Activated CD4-positive, alpha-beta T cell treated with anti-CD3 and anti-CD28 coated beads for 36 hours (primary cell): Measurements from ENCODE around the gene ZNF618. TPM values are rescaled to one million over a fixed set of nuclear protein-coding genes. Genes with fewer than 3 reads are reported as not detected.

Experiments used
- ATAC-seq: fragments of 200-7000 bp; cut with Tn5 transposase; one replicate; pipeline ENCODE4 v1.10.0; 2021; ENCODE audit warnings: mild to moderate bottlenecking, moderate library complexity
- CTCF ChIA-PET: fragments of 350-600 bp; sonication (Branson Sonifier 250); formaldehyde crosslinking; loops from one replicate; lab custom pipeline; 2021; ENCODE audit warnings: antibody characterized with exemption; lab: Charles Lee
- POLR2A ChIA-PET: fragments of 350-600 bp; sonication (Branson Sonifier 250); formaldehyde crosslinking; loops from one replicate; lab custom pipeline; 2021; ENCODE audit warnings: antibody characterized with exemption, inconsistent platforms; lab: Charles Lee
- DNase-seq: peaks from one replicate; pipeline ENCODE4 v3.0.0-alpha.2; 2020
- H3K27ac Mint-ChIP-seq: one replicate; pipeline ENCODE4 v1.8.0; 2021; ENCODE audit warnings: mixed read lengths
- H3K27me3 Mint-ChIP-seq: one replicate; pipeline ENCODE4 v1.8.0; 2021; ENCODE audit warnings: mixed read lengths
- H3K36me3 Mint-ChIP-seq: one replicate; pipeline ENCODE4 v1.8.0; 2021; ENCODE audit warnings: low read depth, mixed read lengths
- H3K4me1 Mint-ChIP-seq: one replicate; pipeline ENCODE4 v1.8.0; 2021; ENCODE audit warnings: mixed read lengths
- H3K4me3 Mint-ChIP-seq: one replicate; pipeline ENCODE4 v1.8.0; 2021; ENCODE audit warnings: mild to moderate bottlenecking, moderate library complexity, mixed read lengths
- H3K9me3 Mint-ChIP-seq: one replicate; pipeline ENCODE4 v1.8.0; 2021; ENCODE audit warnings: low read depth, mixed read lengths
- intact Hi-C, 2 experiments: fragments of 100-400 bp; cut with DNase I in 1 of 2; cut with micrococcal nuclease in 1 of 2; formaldehyde crosslinking; loops; one replicate each; pipeline versions ENCODE4 v1.14.2 to v1.15.1; 2022 to 2024; cut with DNase I, micrococcal nuclease
- total RNA-seq, 2 experiments: library from RNA; stranded (reverse); gene quantifications; one replicate each; pipeline ENCODE4 v1.2.3, GENCODE V29; 2021

The ZNF618 gene
- total RNA-seq, 2 experiments from 2014 or later, result 0.11 TPM

DNA sequence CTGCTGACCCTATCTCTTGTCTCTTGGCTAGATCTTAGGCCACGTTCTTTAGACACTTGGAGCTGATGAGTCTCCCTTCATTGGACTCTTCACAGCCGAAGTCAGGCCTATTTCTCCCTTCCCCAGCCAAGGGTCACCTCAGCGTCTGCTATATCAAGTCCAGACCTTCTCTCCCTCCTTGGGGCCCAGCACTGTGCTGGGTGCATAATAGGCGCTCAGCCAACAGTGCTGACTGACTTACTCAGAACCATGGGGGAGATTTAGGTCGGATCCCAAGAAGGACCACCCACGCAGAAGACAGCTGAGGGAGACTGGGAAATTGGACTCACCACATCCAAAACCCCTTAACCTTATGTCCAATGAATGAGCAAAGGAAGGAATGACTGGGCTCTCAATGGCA lies 207.6 kb downstream of the ZNF618 start:
- Mint-ChIP-seq H3K4me1 (no peaks in the 10 kb centered on the region), H3K27ac (no peak overlapping the region), H3K4me3 (no peak overlapping the region), H3K27me3 (no peaks in the 10 kb centered on the region), H3K9me3 (no peaks in the 10 kb centered on the region), H3K36me3 (no peaks in the 10 kb centered on the region)
- ATAC-seq (no peak), DNase-seq (no peak)
- intact Hi-C loops, result loop anchor here in 1 of 2 experiments (2.0 kb wide), 1 partner anchor 71 kb away; the partner anchor contains the start of gene COL27A1
- ChIA-PET CTCF (interaction anchor here (0.6 to 4.0 kb wide), 12 partner anchors 12 to 626 kb away, joined by 3 to 45 read pairs (median 4); partner anchors contain the start of gene COL27A1), POLR2A (no interaction called here)

DNA sequence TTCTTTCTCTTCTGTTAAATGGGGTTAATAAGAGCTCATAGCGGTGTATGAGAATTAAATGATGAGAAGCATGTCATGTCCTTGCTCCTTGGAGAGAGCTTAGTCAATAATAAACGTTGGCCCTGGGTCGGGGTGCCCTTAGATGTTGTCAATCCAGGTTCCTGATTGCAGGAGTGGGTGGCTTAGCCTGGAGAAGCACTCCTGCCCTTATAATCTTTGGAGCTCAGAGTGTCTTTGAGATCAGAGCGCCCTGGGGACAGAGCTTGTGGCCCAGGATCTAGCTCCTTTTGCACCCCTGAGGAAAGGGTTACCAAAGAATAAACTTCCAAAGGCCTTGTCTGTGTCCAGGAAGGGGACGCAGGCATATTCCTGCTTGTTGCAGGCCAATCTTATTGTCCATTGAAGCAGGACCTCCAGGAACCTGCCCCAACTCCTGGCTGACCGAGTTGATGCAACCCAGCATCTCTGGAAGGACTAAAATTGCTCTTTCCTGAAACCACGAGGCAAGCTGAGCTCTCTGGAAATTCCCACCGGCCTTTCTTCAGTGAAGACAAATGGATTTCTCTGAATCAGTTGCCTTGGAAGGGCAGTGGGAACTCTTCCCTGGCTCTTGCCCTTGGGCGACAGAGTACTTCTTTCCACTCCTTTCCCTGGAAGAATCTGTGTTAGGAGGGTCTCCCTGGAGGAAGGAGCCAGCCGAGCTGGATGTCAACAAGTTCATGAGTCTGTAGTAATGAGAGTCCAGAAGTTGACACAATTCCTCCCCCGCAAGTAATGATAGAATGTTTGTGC lies 208.4 kb downstream of the ZNF618 start:
- DNase-seq, result no peak
- ATAC-seq, result no peak
- no peak overlapping the region for H3K27ac Mint-ChIP-seq
- ChIA-PET POLR2A (no interaction called here), CTCF (interaction anchor here (1.1 to 4.0 kb wide), 7 partner anchors 18 to 208 kb away, joined by 3 to 45 read pairs (median 4); partner anchors contain the start of gene COL27A1)
- no peaks in the 10 kb centered on the region for H3K9me3 Mint-ChIP-seq
- no peaks in the 10 kb centered on the region for H3K4me1 Mint-ChIP-seq
- H3K4me3 Mint-ChIP-seq, result no peak overlapping the region
- no peaks in the 10 kb centered on the region for H3K36me3 Mint-ChIP-seq
- intact Hi-C loops, result no loop called here
- H3K27me3 Mint-ChIP-seq, result no peaks in the 10 kb centered on the region

DNA sequence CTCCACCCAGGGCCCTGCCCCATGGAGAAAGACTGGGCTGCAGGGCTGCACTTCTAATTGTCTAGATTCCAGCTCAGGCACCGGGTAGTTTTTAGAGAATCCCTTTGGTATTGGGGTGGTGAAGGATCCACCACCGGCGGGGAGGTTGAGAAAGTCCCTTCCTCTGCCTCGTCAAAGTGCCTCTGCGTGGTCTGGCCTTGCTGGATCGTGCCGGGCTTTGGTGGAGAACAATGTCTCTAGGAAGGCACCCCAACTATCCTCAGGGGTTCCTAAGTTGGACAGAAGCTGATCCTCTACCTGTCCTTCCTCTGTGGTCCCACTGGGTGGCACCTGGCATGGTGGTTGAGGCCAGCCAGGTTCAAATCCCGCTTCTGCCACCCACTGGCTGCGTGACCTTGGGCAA lies 209.3 kb downstream of the ZNF618 start:
- Mint-ChIP-seq H3K36me3 (no peaks in the 10 kb centered on the region), H3K4me1 (no peaks in the 10 kb centered on the region), H3K9me3 (no peaks in the 10 kb centered on the region), H3K4me3 (no peak overlapping the region), H3K27me3 (no peaks in the 10 kb centered on the region), H3K27ac (no peak overlapping the region)
- ChIA-PET CTCF (interaction anchor here (0.7 kb wide), 1 partner anchor 88 kb away, joined by 3 read pairs; no protein-coding TSS in a partner anchor), POLR2A (no interaction called here)
- ATAC-seq, result no peak
- no peak for DNase-seq
- intact Hi-C loops, result no loop called here

DNA sequence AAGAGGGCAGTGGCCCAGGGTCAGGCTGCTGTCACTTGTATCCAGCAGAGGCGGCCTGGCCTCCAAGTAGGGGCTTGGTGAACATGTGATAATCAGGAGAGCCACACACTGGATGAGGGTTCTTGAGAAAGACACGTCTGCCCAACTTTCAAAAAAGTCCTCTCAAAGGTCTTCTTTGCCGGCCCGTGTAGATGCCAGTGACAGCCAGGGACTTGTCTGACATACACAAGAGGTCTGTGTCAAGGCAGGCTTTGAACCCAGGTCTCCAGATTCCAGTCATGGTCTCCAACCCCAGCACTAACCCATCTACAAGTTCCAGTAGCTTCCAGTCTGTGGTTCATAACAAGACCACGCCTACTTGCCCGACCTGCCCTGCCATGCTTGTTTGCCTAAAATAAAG lies 209.9 kb downstream of the ZNF618 start:
- Mint-ChIP-seq H3K36me3 (no peaks in the 10 kb centered on the region), H3K27ac (no peak overlapping the region), H3K9me3 (no peaks in the 10 kb centered on the region), H3K4me1 (no peaks in the 10 kb centered on the region), H3K27me3 (peaks cover 2% of the 10 kb centered on the region), H3K4me3 (no peak overlapping the region)
- ChIA-PET CTCF (interaction anchor here (0.5 to 1.0 kb wide), 4 partner anchors 8 to 463 kb away, joined by 3 to 4 read pairs (median 3); no protein-coding TSS in a partner anchor), POLR2A (no interaction called here)
- intact Hi-C loops, result no loop called here
- no peak for ATAC-seq
- DNase-seq, result no peak

DNA sequence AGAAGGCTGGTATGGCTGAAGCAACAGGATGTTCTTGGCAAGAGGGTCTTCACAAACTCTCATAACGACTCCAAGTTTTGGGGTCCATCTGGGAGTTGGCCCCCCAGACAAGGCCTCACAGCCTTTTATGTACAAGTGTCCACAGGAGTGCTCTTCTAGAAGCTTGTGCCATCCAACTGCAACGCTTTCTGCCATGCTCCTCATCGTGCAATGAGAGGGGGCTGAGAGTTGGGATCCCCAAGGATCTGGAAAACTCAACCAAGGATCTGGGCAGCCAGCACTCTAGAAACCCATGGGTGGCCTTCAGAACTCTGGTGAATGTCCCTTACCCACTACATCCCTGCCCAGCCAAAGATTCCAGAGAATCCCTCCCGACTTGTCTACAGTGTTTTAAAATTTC lies 210.5 kb downstream of the ZNF618 start:
- ChIA-PET CTCF (interaction anchor here (1.0 kb wide), 1 partner anchor 462 kb away, joined by 3 read pairs; no protein-coding TSS in a partner anchor), POLR2A (no interaction called here)
- Mint-ChIP-seq H3K27ac (no peak overlapping the region), H3K36me3 (no peaks in the 10 kb centered on the region), H3K4me1 (no peaks in the 10 kb centered on the region), H3K27me3 (peaks cover 2% of the 10 kb centered on the region), H3K9me3 (no peaks in the 10 kb centered on the region), H3K4me3 (no peak overlapping the region)
- intact Hi-C loops, result no loop called here
- DNase-seq (no peak), ATAC-seq (no peak)

DNA sequence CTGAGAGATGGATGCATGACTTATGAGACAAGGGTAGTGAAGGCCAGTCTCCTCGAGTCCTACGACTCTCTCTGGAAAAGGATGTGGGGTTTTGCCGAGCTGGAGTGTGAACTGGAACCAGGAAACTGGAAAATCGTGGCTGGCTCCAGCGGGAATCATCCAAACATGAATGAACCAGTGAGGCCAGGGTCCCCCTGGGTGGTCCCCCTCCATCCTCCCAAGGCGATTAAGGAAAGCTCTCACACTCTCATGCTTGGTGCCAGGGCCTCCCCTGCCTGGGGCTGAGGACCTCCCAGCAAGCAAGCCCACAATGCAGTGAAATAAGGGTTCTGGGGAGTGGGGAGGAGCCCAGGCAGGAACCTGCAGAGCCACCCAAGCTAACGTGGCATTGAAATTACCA lies 211.6 kb downstream of the ZNF618 start:
- intact Hi-C loops, result no loop called here
- DNase-seq (no peak), ATAC-seq (no peak)
- no peaks in the 10 kb centered on the region for H3K9me3 Mint-ChIP-seq
- H3K4me1 Mint-ChIP-seq, result no peaks in the 10 kb centered on the region
- H3K27ac Mint-ChIP-seq, result no peak overlapping the region
- ChIA-PET POLR2A (no interaction called here), CTCF (no interaction called here)
- H3K36me3 Mint-ChIP-seq, result no peaks in the 10 kb centered on the region
- no peak overlapping the region for H3K4me3 Mint-ChIP-seq
- peaks cover 2% of the 10 kb centered on the region for H3K27me3 Mint-ChIP-seq

DNA sequence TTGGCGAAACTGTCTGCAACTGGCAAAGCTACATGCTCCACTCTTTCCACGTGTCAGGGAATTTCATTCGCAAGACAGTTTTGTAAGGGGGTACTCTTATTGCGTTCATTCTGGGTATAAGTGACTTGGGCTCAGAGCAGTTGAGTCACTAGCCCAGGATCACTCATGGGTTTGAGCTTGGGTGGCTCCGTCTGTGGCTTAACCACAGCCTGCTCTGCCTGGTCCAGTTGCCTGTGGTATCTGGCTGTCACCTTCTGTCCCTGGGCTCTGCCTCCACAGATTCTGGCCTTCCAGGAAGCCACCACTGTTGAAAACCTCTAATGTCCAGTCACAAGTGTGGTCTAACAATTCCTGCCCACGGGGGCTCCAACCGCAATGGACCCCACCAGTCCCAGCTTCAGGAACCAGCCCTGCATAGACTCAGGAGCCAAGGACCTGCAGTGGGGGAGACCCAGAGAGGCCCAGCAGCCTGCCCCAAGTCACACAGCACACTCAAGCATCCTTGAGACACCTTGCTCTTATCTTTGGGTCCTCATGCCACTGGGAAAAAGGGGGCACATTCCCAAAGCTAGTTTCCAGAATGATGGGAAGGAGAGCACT lies 212.6 kb downstream of the ZNF618 start:
- Mint-ChIP-seq H3K4me3 (no peak overlapping the region), H3K9me3 (no peaks in the 10 kb centered on the region), H3K27ac (no peak overlapping the region), H3K36me3 (no peaks in the 10 kb centered on the region), H3K27me3 (peaks cover 4% of the 10 kb centered on the region), H3K4me1 (no peaks in the 10 kb centered on the region)
- ChIA-PET CTCF (no interaction called here), POLR2A (no interaction called here)
- ATAC-seq, result no peak
- intact Hi-C loops, result no loop called here
- no peak for DNase-seq

DNA sequence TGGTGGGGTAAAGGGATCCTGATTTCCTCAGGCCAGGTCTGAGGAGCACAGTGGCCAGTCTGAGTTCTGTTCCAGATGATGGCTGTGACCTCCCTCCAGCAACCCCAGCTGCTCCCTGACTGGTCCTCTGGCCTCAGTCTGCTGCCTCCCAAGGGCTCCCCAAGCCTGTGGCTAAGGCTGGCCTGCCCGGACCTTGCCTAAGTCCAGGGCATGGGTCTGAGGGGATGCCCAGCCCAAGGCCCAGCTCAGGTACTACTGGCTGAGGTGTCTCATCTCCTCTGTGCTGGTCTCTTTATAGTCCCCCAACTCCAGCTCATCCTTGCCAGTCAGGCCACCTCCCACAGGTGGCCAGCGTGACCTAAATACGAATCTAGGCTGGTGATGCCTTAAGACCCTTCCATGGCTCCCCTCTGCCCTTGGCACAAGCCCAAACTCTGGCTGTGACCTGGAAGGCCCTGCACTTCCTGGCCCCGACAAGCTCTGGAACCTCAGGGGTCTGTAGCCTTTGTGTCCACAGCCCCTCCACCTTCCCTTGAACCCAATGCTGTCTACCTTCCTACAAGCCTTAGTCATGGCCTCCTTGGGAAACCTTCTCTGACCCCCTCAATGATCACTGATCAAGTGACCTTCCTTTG lies 213.2 kb downstream of the ZNF618 start:
- DNase-seq (no peak), ATAC-seq (no peak)
- Mint-ChIP-seq H3K9me3 (no peaks in the 10 kb centered on the region), H3K36me3 (no peaks in the 10 kb centered on the region), H3K27ac (no peak overlapping the region), H3K4me3 (no peak overlapping the region), H3K27me3 (peaks cover 4% of the 10 kb centered on the region), H3K4me1 (no peaks in the 10 kb centered on the region)
- intact Hi-C loops, result no loop called here
- ChIA-PET POLR2A (no interaction called here), CTCF (interaction anchor here (1.0 kb wide), 1 partner anchor 17 kb away, joined by 3 read pairs; no protein-coding TSS in a partner anchor)

DNA sequence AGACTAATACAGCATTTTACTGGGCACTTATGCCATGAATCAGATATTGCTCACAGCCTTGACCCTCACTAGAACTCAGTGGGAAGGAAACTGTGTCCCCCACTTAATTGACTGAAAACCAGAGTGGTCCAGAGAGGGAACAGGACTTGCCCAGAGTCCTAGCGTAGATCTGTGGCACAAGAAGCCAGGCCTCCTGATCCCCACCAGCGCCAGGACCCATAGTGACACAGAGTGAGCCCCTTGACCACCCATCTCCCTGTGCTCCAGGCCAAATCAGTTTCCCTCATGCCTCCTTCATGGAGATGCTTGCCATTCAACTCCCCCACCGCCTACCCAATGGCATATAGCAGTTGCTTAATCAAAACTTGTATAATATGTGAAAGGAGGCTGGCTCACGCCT lies 214.7 kb downstream of the ZNF618 start:
- Mint-ChIP-seq H3K4me1 (no peaks in the 10 kb centered on the region), H3K4me3 (no peak overlapping the region), H3K27ac (no peak overlapping the region), H3K27me3 (peaks cover 7% of the 10 kb centered on the region), H3K9me3 (no peaks in the 10 kb centered on the region), H3K36me3 (no peaks in the 10 kb centered on the region)
- no peak for DNase-seq
- POLR2A ChIA-PET, result no interaction called here
- no peak for ATAC-seq
- CTCF ChIA-PET, result interaction anchor here (1.1 kb wide), 1 partner anchor 8 kb away, joined by 4 read pairs; no protein-coding TSS in a partner anchor
- intact Hi-C loops, result no loop called here

DNA sequence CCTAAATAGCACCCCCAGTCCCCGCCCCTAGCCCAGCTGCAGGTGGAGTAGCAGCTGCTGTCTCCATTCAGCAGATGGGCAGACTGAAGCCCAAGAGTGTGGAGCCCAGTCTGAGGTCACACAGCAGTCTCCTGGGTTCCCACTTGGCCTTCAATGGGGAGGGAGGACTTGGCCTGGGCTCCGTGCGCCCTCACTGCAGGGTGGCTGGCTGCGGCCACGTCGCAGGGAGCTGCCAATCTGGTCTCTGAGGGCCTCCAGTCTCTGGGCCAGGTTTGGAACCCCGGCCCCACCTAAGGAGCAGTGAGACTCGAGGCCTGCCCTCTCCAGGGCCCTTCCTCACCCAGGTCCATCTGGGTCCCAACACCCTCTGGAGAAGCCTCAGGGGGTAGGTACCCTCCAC lies 215.6 kb downstream of the ZNF618 start:
- no peaks in the 10 kb centered on the region for H3K36me3 Mint-ChIP-seq
- intact Hi-C loops, result no loop called here
- no peaks in the 10 kb centered on the region for H3K9me3 Mint-ChIP-seq
- DNase-seq (no peak), ATAC-seq (no peak)
- POLR2A ChIA-PET, result no interaction called here
- CTCF ChIA-PET, result interaction anchor here (0.8 to 1.1 kb wide), 2 partner anchors 9 to 10 kb away, joined by 4 read pairs; no protein-coding TSS in a partner anchor
- H3K27ac Mint-ChIP-seq, result no peak overlapping the region
- H3K4me3 Mint-ChIP-seq, result no peak overlapping the region
- H3K27me3 Mint-ChIP-seq, result peaks cover 12% of the 10 kb centered on the region
- H3K4me1 Mint-ChIP-seq, result no peaks in the 10 kb centered on the region

DNA sequence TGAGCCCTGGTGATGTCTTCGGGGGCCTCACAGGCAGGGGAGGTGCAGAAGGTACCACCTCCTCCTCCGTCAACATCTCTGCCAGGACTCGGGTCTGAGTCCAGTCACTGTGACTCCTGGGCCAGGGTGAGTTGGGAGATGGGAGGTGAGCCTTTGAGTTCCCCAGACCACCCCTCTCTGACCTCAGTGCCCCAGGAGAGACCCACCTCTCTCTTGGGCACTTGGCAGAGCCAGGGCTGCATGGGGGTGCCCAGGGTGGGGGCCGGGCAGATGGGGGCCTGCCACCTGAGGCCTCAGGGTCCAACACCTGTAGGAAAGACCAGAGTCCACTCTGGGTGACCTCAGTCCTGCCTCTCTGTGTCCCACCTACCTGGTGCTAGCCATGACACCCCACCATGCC lies 216.2 kb downstream of the ZNF618 start:
- ATAC-seq, result no peak
- no peak overlapping the region for H3K4me3 Mint-ChIP-seq
- no peaks in the 10 kb centered on the region for H3K36me3 Mint-ChIP-seq
- DNase-seq, result no peak
- H3K9me3 Mint-ChIP-seq, result no peaks in the 10 kb centered on the region
- POLR2A ChIA-PET, result no interaction called here
- intact Hi-C loops, result no loop called here
- H3K27me3 Mint-ChIP-seq, result peaks cover 18% of the 10 kb centered on the region
- no peaks in the 10 kb centered on the region for H3K4me1 Mint-ChIP-seq
- CTCF ChIA-PET, result no interaction called here
- no peak overlapping the region for H3K27ac Mint-ChIP-seq
